ENCODE data around the gene MN1. TPM values are rescaled to one million over a fixed set of nuclear protein-coding genes. Genes with fewer than 3 reads are reported as not detected.

The MN1 gene
- total and polyA plus RNA-seq, 2 of the 8 experiments (the other 6 are each of a cell fraction or from before 2014, with no cell fraction given): 3.1 to 4.9 TPM

- TF ChIP-seq CHD7 (IDR thresholded peaks at IDR 0.05; ENCODE audit: insufficient replicate concordance, low read length) (no peak), SUZ12 (IDR thresholded peaks at IDR 0.05; ENCODE audit: low read length) (no peak), JUND (IDR thresholded peaks at IDR 0.05; ENCODE audit: low read length) (no peak), SAP30 (IDR thresholded peaks at IDR 0.05; ENCODE audit: insufficient read depth, insufficient replicate concordance, low read length) (no peak), YY1 (IDR thresholded peaks at IDR 0.05; ENCODE audit: low read depth, low read length) (no peak), TCF12 (IDR thresholded peaks at IDR 0.05; ENCODE audit: low read depth, low read length) (no peak), E2F6 (IDR thresholded peaks at IDR 0.05) (no peak), MAFK (IDR thresholded peaks at IDR 0.05; ENCODE audit: low read depth, low read length) (no peak), POLR2A (IDR thresholded peaks at IDR 0.05; ENCODE audit: control extremely low read depth in 1 of 2, low read depth in 2 of 2, low read length in 2 of 2) (no peak)
These were observed 91.5 kb downstream of the MN1 start (continued) for GRCh38 chr22:27709919-27710675.
